Skeletal muscle satellite cell (primary cell): Measurements from ENCODE around the gene CD3D. TPM values are rescaled to one million over a fixed set of nuclear protein-coding genes. Genes with fewer than 3 reads are reported as not detected.

Experiments used
- H3K27me3 ChIP-seq: 2 replicates; pipeline ENCODE4 v1.7.0; 2013; ENCODE audit warnings: low read length; ENCODE audit not compliant: control insufficient read depth, insufficient read depth
- H3K36me3 ChIP-seq: 2 replicates; pipeline ENCODE4 v1.7.0; 2013; ENCODE audit warnings: mild to moderate bottlenecking, control low read depth, low read length; ENCODE audit not compliant: insufficient read depth
- H3K4me1 ChIP-seq: 2 replicates; pipeline ENCODE4 v1.7.0; 2013; ENCODE audit warnings: low read length; ENCODE audit not compliant: control insufficient read depth, insufficient read depth
- H3K4me2 ChIP-seq: 2 replicates; pipeline ENCODE4 v1.7.0; 2013; ENCODE audit warnings: mild to moderate bottlenecking, low read length
- H3K4me3 ChIP-seq: 2 replicates; pipeline ENCODE4 v1.7.0; 2013; ENCODE audit warnings: low read length
- H3K9ac ChIP-seq: 2 replicates; pipeline ENCODE4 v1.7.0; 2013; ENCODE audit warnings: mild to moderate bottlenecking, low read depth, low read length, moderate library complexity
- H3K9me3 ChIP-seq: replicated peaks from 2 replicates; pipeline ENCODE4 v1.7.0; 2013; ENCODE audit warnings: mild to moderate bottlenecking, control low read depth, low read length
- total RNA-seq: library from RNA; depleted of rRNA; stranded (reverse); fragments of >200 nt; gene quantifications from 2 replicates; pipeline ENCODE4 v1.2.3, GENCODE V29; 2012; rRNA removed

The CD3D gene
- not detected in 2 replicates for total RNA-seq

DNA sequence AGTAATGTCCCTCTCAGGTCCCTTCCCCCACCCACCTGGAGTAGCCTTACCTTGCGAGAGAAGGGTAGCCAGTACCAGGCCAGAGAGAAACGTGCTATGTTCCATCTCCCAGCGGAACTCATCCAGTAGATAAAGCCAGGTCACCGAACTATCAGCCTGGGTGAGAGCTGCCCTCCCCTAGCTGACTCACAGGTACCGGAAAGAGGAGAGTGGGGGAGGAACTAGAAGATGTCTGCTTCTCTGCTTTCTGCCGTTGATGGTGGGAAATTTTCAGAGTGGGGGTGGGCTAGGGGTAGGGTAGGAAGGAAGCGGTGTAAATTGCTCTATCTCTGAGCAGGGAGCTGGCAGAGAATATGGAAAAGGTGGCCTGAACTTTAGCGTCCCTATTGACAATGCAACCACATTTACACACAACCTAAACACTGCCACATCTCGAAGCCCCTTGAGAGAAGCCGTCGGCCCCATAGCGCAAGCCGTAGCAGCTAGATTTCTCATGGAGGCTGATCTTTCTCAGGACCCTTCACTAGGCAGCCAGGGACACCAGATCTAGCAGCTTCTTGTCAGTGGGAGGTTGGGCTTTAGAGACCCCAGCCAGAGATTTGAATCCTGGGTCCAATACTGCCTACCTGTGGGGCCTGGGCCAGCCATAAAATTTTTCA lies at the start of gene CD3D:
TSS of gene CD3D (minus strand) at position 203 of the 659 bp plus-strand sequence. CDS start at position 105, 98 bp downstream.
- Histone ChIP-seq H3K4me1 (no peaks in the 10 kb centered on the region), H3K4me3 (no peak within 1 kb of the TSS), H3K9ac (no peak within 1 kb of the TSS), H3K27me3 (peaks cover 42% of the 10 kb centered on the region), H3K9me3 (no peaks in the 10 kb centered on the region), H3K4me2 (no peak within 1 kb of the TSS), H3K36me3 (no peaks in the 10 kb centered on the region)

DNA sequence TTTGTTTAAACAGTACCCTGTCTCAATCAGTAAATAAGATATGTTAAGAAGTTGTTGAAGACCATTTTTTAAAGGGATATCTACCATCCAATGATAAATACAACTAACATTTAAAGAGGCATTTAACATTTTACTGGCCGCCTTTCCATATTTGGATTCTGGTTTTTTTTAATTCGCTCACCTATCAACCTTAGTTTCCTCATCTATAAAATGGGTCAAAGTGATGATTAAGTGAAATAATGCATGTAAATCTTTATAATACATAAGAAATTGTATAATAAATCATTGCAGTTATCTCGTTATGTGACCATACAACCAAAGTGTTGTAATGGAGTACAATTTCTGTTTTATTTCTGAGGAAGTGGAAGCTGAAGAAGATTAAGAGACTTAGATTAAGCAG lies 41.2 kb upstream of the CD3D start:
- peaks cover 82% of the 10 kb centered on the region for H3K36me3 ChIP-seq
- no peak overlapping the region for H3K4me2 ChIP-seq
- no peak overlapping the region for H3K4me3 ChIP-seq
- no peaks in the 10 kb centered on the region for H3K9me3 ChIP-seq
- H3K4me1 ChIP-seq: no peaks in the 10 kb centered on the region
- H3K9ac ChIP-seq: no peak overlapping the region
- H3K27me3 ChIP-seq: no peaks in the 10 kb centered on the region

DNA sequence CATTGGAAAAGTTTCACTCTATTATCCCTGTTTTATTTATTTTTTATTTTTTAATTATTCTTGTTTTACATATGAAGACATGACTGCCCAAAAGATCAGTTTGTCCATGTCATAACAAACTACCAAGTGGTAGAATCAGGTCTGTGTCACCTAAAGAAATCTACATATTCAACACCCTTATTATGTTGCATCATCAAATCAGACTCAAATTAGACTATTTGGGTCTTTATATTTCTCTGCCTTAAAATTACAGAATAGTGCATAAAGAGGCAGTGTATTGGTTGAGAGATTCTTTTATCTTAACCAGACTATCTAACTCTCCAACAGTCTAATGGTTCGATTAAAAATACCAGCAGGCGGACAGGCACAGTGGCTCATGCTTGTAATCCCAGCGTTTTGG lies 40.4 kb upstream of the CD3D start:
- Histone ChIP-seq H3K36me3 (peaks cover 87% of the 10 kb centered on the region), H3K4me2 (no peak overlapping the region), H3K9ac (no peak overlapping the region), H3K4me3 (no peak overlapping the region), H3K9me3 (no peaks in the 10 kb centered on the region), H3K27me3 (no peaks in the 10 kb centered on the region), H3K4me1 (no peaks in the 10 kb centered on the region)

DNA sequence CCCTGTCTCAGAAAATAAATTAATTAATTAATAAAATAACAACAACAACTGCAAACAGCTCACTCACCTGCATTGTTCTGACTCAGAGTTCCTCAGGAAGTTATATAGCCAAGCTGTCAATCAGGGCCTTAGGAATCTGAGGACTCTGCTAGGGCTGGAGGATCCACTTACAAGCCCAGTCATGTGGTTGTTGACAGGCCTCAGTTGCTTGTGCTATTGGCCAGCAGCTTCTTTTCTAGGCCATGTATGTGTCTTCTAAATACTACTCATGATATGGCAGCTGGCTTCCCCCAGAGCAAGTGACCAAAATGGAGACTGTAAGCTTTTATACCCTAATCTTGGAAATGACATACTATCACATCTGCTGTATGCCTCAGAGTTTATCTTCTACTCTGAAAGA lies 38.1 kb upstream of the CD3D start:
- Histone ChIP-seq H3K9ac (no peak overlapping the region), H3K9me3 (no peaks in the 10 kb centered on the region), H3K27me3 (no peaks in the 10 kb centered on the region), H3K4me1 (no peaks in the 10 kb centered on the region), H3K4me2 (no peak overlapping the region), H3K36me3 (peaks cover 84% of the 10 kb centered on the region), H3K4me3 (no peak overlapping the region)

DNA sequence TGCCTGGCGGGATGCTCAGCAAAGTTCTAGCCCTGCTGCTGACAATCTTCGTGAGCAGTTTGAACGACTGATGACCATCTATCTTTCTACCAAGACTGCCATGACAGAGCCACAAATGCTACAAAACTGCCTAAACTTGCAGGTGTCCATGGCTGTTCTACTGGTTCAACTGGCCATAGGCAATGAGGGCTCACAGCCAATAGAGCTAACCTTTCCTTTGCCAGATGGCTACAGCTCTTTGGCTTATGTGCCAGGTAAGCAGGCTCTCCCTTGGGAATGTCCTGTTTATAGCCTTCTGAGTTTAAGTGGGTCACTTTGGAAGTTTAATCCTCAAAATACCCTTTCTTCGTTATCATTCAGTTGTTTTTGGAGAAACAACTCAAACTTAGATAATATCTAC lies 37.0 kb upstream of the CD3D start:
- Histone ChIP-seq H3K9me3 (no peaks in the 10 kb centered on the region), H3K27me3 (no peaks in the 10 kb centered on the region), H3K4me3 (no peak overlapping the region), H3K36me3 (peaks cover 81% of the 10 kb centered on the region), H3K4me2 (no peak overlapping the region), H3K4me1 (no peaks in the 10 kb centered on the region), H3K9ac (no peak overlapping the region)

DNA sequence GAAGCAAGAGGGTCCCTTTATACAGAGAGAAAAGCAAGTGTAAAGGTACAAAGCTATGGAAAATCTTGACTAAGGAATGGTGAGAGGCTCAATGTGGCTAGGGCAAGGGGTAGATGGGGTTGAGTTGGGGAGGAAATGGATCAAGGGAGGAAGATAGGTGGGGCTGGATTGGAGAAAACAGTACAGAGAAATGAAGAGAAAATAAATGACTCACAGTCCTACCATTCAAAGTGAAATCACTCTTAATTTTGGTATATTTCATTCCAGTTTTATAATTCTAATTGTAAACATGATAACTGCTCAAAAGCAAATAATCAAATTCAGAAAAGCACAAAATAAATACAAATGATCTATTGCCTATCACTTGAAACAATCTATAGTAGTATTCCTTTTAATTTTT lies 33.5 kb upstream of the CD3D start:
- H3K4me2 ChIP-seq: no peak overlapping the region
- H3K9ac ChIP-seq: no peak overlapping the region
- H3K4me3 ChIP-seq: no peak overlapping the region
- peaks cover 82% of the 10 kb centered on the region for H3K36me3 ChIP-seq
- no peaks in the 10 kb centered on the region for H3K4me1 ChIP-seq
- H3K9me3 ChIP-seq: no peaks in the 10 kb centered on the region
- H3K27me3 ChIP-seq: no peaks in the 10 kb centered on the region

DNA sequence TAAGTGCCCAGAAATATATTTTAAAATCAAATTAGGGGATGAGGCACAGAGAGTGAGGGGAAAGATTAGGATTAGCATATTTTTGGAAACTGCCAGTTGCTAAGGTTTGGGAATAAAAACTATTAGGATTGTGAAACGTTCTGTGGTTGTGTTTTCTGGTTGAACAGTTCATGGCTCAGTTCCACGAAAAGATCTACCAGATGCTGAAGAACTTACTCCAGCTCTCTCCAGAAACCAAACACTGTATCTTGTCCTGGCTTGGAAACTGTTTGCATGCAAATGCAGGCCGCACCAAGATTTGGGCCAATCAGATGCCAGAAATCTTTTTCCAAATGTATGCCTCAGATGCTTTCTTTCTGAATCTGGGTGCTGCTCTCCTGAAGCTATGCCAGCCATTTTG lies 32.2 kb upstream of the CD3D start:
- H3K4me1 ChIP-seq: no peaks in the 10 kb centered on the region
- H3K9ac ChIP-seq: no peak overlapping the region
- no peaks in the 10 kb centered on the region for H3K9me3 ChIP-seq
- no peak overlapping the region for H3K4me3 ChIP-seq
- peaks cover 87% of the 10 kb centered on the region for H3K36me3 ChIP-seq
- H3K4me2 ChIP-seq: no peak overlapping the region
- H3K27me3 ChIP-seq: no peaks in the 10 kb centered on the region

DNA sequence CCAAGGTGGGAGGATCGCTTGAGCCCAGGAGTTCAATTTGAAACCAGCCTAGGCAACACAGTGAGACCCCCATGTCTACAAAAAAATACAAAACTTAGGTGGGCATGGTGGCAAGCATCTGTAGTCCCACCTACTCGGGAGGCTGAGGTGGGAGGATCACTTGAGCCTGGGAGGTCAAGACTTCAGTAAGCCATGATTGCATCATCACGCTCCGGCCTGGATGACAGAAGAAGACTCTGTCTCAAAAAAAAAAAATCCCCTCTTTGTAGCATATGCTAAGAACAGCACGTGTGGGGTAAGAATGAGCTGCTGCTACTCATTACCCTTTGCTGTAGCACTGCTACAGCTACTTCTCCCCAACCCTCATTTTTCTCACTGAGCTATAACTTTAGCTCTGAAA lies 31.4 kb upstream of the CD3D start:
- Histone ChIP-seq H3K9me3 (no peaks in the 10 kb centered on the region), H3K4me3 (no peak overlapping the region), H3K4me2 (no peak overlapping the region), H3K36me3 (peaks cover 87% of the 10 kb centered on the region), H3K4me1 (no peaks in the 10 kb centered on the region), H3K27me3 (no peaks in the 10 kb centered on the region), H3K9ac (no peak overlapping the region)

DNA sequence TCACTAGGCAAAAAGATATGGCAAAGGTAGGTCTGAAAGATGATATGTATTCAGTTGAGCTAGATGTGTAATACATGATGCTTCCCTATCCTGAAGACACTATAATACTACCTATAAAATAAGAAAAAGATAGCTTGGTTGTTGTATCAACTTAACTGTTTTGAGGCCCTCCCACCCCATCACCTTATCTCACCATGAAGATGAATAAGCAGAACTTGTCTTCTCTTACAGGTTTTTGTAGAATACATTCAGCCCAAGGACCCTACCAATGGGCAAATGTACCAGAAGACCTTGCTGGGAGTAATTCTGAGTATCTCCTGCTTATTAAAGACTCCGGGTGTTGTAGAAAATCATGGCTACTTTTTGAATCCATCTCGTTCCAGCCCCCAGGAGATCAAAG lies 30.8 kb upstream of the CD3D start:
- no peaks in the 10 kb centered on the region for H3K9me3 ChIP-seq
- H3K27me3 ChIP-seq: no peaks in the 10 kb centered on the region
- H3K4me1 ChIP-seq: no peaks in the 10 kb centered on the region
- H3K9ac ChIP-seq: no peak overlapping the region
- peaks cover 86% of the 10 kb centered on the region for H3K36me3 ChIP-seq
- no peak overlapping the region for H3K4me3 ChIP-seq
- no peak overlapping the region for H3K4me2 ChIP-seq

DNA sequence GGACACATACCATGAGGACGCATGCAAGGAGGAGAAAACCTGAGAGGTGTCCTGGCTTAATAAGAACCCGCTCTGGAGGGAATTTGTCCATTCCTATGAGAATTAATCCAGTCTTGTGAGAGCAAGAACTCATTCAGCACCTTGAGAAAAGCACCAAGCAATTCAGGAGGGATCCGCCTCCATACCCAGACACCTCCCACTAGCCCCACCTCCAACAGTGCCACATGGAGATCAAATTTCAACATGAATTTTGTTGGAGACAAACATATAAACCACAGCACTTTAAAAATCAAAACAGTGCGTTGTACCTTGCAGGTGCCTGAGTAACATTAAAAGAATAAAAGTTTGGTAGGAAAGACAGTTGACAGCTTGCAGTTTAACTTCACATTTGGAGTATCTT lies 28.3 kb upstream of the CD3D start:
- Histone ChIP-seq H3K4me3 (no peak overlapping the region), H3K36me3 (peaks cover 78% of the 10 kb centered on the region), H3K4me1 (no peaks in the 10 kb centered on the region), H3K27me3 (no peaks in the 10 kb centered on the region), H3K9ac (no peak overlapping the region), H3K9me3 (no peaks in the 10 kb centered on the region), H3K4me2 (no peak overlapping the region)

DNA sequence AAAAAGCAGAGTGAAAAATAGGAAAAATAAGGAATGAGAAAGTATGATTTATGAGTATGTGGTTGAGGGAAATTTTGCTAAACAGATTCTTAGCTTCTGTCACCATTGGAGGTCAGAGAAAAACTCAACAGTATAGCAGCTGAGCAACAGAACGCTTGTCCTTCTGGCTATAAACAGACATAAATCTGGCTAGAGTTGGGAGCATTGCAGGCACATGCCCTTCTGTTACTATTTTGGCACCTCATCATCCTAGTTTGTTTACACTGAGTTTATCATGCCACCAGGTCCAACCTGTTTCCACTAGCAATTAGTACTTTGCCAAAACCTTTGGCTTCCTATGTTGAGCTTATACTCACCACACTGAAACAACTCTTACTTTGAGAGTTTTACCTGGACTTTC lies 23.8 kb upstream of the CD3D start:
- no peak overlapping the region for H3K4me2 ChIP-seq
- H3K36me3 ChIP-seq: peaks cover 52% of the 10 kb centered on the region
- H3K4me1 ChIP-seq: no peaks in the 10 kb centered on the region
- no peaks in the 10 kb centered on the region for H3K9me3 ChIP-seq
- H3K9ac ChIP-seq: no peak overlapping the region
- H3K4me3 ChIP-seq: no peak overlapping the region
- H3K27me3 ChIP-seq: no peaks in the 10 kb centered on the region

DNA sequence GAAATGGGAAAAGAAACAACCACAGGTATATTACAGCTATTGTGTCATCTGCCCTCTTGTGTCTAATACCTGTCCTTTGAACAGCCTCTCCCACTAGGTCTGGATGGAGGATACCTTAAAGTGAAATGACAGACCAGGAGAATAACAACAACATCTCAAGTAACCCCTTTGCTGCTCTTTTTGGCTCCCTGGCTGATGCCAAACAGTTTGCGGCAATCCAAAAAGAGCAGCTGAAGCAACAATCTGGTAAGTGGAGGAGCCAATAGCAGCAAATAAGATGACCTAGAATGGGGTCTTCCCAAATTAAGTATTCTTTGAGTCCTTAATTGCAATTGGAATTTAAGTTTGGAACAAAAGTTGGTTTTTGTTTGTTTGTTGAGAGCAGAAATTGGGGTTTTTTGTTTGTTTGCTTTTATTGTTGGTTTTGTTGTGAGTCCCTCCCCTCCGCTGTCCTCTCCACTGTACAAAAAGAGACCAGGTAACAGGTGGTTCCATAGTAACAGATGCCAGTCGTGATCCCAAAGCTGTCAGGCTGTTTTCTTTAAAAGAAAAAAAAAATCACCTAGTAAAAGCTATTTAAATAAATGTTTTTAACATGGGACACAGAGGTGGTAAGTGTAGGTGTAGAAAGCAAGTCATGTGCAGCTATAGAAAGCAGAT lies 22.6 kb upstream of the CD3D start:
- Histone ChIP-seq H3K36me3 (peaks cover 40% of the 10 kb centered on the region), H3K4me3 (no peak overlapping the region)

More for the DNA sequence above, 22.6 kb upstream of the CD3D start:
- Histone ChIP-seq H3K4me1 (peaks cover 7% of the 10 kb centered on the region), H3K4me2 (no peak overlapping the region), H3K9ac (no peak overlapping the region), H3K27me3 (no peaks in the 10 kb centered on the region), H3K9me3 (no peaks in the 10 kb centered on the region)
